GM12875 (cell line): ENCODE results near the gene SAMD4A.

Source experiments
- H3K4me3 ChIP-seq: one replicate; pipeline ENCODE4 v1.5.1; 2011; ENCODE audit warnings: low read depth, low read length, control low read depth
- CTCF ChIP-seq: IDR thresholded peaks from 2 replicates; pipeline ENCODE4 v1.5.1; 2011; ENCODE audit warnings: low read depth, mild to moderate bottlenecking, control low read depth, inconsistent platforms, low read length, moderate library complexity, borderline replicate concordance; ENCODE audit not compliant: insufficient read depth

Gene SAMD4A

GRCh38 chr14:54773171-54774006 is 206.5 kb downstream of the SAMD4A start:
- H3K4me3 ChIP-seq = peak overlapping the region; percentile 3

GRCh38 chr14:54774824-54775223 is 207.9 kb downstream of the SAMD4A start:
- no peak for TF ChIP-seq CTCF
- no peak overlapping the region for H3K4me3 ChIP-seq

More at GRCh38 chr14:54773171-54774006, 206.5 kb downstream of the SAMD4A start:
- 0 out of 2 replicates have a peak, but pooled peaks have one; percentile 26 for TF ChIP-seq CTCF

GRCh38 chr14:54775486-54776140 is 208.7 kb downstream of the SAMD4A start:
- TF ChIP-seq CTCF = no peak
- no peak overlapping the region for H3K4me3 ChIP-seq

- no peak overlapping the region for H3K4me3 ChIP-seq
- no peak for TF ChIP-seq CTCF
Measured at GRCh38 chr14:54776361-54777001, 209.6 kb downstream of the SAMD4A start.

- TF ChIP-seq CTCF = no peak
- H3K4me3 ChIP-seq = no peak overlapping the region
Measured at GRCh38 chr14:54777395-54777794, 210.5 kb downstream of the SAMD4A start.

- H3K4me3 ChIP-seq = no peak overlapping the region
Measured at GRCh38 chr14:54778618-54779345, 211.9 kb downstream of the SAMD4A start.

More at GRCh38 chr14:54778618-54779345, 211.9 kb downstream of the SAMD4A start:
- no peak for TF ChIP-seq CTCF
